GM21367 (cell line): Measurements from ENCODE around the gene LMBRD1.
"Not testable (repeated sequence)": the region's sequence is repeated elsewhere in the genome, so short reads cannot be mapped to it uniquely, and the experiment has no call there.

Experiments used
- ATAC-seq: cut with Tn5 transposase; IDR thresholded peaks from one replicate; pipeline ENCODE4 v1.9.1; 2021; ENCODE audit not compliant: unreplicated experiment

The LMBRD1 gene

DNA sequence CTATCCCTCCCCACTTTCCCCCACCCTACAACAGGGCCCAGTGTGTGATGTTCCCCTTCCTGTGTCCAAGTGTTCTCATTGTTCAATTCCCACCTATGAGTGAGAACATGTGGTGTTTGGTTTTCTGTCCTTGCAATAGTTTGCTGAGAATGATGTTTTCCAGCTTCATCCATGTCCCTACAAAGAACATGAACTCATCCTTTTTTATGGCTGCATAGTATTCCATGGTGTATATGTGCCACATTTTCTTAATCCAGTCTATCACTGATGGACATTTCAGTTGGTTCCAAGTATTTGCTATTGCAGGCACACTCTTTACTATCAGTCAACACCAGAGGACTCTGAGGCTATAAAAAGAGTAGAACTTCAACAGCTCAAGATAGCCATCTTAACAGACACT, 2.0 kb upstream of the LMBRD1 start:
- not testable (repeated sequence) for ATAC-seq

DNA sequence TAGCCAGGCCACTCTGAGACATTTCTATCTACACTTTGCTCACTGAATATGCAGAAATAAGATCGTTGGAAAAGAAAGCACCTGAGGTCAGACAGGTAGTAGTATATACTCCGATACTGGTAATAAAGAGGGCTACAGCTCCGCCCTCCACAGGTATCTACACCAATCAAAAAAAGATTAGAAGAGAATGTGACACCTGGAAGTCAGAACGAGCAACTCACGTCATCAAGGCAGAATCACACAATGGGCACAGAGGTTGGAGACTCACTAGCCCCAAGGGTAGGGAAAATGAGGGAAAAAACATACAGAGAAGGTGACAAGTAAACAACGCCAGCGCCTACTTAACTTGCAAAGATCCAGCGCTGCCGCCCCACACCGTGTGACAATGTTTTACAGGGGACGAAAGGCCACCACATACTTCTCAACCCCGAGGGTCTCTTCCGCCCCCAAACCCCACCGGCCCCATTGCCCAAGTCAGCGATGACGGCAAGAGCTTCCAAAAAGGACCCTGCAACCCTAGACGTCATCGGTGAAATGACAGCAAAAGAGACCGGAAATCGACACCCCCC, 653 bp downstream of the LMBRD1 start:
- ATAC-seq = peak; percentile 28

- peak; percentile 33 for ATAC-seq
These were observed 1.2 kb downstream of the LMBRD1 start for GRCh38 chr6:69795469-69796072.

DNA sequence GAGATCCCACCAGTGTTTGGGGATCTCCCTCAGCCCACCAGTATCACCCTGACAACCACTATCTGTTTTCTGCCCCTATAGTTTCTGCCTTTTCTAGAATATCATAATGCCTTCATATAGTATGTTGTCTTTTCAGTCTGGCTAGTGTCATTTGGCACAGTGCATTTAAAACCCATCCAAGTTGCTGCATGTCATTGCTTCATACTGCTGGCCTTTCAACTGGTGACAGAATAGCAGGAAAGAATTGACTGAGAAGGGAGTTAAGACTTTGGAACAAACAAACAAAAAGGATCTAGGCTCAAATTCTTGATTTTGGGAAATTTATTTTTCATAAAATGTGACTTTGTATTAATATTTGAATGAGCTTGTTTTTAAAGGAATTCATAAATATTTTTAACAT, 4.5 kb downstream of the LMBRD1 start:
- ATAC-seq = no peak

DNA sequence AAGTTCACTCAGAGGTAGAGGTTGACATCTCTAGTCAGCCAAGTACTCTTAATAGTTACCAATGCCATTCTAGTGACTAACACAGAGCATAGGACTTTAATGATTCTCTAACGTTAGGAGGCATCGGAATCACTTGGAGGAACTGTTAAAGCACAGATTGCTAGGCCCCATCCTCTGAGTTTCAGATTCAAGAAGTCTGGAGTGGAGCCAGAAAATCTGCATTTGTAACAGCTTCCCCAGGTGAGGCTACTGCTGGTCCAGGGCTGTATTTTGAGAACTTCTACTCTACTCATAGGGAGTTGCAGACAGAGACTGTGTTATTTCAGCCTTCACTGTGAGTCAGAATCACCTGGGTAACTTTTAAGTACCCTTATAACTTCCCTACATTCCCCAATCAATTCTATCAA, 5.7 kb downstream of the LMBRD1 start:
- ATAC-seq = peak; percentile 24

DNA sequence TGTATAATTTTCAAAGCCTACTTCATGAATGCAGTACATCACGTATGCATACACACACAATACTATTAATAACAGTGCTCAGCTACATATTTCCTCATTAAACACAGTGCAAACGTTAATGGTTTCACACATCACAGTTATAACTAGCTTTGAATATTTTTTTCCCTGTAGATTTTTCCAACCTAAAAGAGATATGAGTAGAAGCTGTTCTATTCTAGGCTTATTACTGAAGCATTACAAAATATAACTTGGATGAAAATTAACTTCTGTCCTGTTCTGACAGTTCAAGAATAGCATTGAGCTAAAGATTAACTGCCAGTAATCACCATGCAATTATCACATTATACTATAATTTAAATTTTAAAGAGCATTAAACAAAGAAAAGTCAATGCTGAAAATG, 6.2 kb downstream of the LMBRD1 start:
- ATAC-seq = peak; percentile 6

GRCh38 chr6:69789578-69789977, 7.2 kb downstream of the LMBRD1 start:
- ATAC-seq = no peak

DNA sequence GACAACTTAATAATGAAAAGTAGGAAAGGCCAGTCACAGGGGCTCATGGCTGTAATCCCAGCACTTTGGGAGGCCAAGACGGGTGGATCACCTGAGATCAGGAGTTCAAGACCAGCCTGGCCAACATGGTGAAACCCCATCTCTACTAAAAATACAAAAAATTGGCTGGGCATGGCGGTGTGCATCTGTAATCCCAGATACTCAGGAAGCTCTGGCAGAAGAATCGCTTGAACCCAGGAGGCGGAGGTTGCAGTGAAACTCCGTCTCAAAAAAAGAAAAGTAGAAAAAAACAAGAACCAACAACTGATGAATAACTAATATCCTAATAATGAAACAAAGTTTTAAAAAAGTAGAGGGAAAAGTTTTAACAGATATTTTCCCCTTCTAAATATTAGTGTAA, 9.4 kb downstream of the LMBRD1 start:
- ATAC-seq = not testable (repeated sequence)

DNA sequence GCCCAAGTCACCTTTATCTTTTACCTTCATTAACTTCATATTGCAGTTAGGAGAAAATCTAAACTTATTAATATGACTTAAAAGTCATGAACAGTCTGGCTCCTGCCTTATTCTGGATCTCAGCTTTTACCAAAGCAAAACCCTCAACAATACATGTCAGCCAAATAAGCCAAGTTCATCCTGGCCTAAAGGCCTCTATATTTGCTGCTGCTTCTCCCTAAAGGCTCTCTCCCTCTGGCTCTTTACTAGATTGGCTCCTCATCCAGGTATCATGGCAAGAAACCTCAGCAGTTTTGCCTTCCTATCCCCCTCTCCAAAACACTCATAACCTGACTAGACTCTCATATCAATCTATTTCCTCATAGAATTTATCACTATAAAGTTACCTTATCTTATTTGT, 11.1 kb downstream of the LMBRD1 start:
- ATAC-seq = no peak

DNA sequence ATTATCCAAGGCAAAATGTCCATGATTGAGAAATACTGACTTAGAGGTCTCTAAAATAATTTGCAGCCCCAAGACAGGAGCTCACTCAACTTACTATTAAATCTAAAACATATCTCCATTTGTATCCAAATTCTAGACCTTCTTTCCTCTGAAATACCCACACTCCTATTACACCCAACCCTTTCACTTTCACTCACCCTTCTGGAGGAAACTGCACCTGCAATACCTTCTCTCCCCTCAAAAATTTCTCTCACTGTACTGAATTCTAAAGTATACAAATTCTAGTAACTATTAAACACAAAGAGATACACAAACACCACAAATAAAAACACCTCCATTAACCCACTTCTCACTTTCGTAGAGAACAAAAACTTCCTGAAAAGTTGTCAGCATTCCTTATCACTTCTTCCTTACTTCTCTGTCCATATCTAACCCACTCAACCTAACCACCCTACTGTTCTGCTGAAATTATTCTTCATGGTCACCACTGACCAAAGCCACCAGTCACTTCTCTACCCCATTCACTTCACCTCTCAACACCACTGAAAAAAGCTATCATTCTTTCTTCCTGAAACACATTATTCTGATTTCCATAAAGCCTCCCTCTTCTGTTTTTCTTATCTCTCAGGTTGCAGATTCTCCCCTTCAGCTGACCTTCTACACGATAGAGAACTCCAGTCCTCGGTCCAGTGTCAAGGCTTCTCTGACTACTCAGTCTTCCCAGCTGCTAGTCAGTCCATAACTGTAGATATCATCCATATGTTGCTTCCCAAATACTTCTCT, 12.0 kb downstream of the LMBRD1 start:
- ATAC-seq = peak; percentile 62

DNA sequence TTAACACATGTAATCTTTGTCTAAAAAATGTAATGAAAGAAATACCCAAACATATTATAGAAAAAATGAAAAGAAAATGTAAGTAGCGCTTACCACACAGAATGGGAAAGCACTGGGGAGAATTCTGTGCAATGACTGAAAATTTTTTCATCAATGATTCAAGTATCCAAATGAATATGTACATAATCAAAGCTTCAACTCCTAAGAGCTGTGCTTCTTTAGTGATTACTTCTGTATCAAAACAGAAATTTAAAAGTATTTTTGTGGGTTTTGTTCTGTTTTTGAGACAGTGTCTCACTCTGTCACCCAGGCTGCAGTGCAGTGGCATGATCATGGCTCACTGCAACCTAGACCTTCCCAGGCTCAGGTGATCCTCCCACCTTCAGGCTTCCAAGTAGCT, 13.7 kb downstream of the LMBRD1 start:
- no peak for ATAC-seq

DNA sequence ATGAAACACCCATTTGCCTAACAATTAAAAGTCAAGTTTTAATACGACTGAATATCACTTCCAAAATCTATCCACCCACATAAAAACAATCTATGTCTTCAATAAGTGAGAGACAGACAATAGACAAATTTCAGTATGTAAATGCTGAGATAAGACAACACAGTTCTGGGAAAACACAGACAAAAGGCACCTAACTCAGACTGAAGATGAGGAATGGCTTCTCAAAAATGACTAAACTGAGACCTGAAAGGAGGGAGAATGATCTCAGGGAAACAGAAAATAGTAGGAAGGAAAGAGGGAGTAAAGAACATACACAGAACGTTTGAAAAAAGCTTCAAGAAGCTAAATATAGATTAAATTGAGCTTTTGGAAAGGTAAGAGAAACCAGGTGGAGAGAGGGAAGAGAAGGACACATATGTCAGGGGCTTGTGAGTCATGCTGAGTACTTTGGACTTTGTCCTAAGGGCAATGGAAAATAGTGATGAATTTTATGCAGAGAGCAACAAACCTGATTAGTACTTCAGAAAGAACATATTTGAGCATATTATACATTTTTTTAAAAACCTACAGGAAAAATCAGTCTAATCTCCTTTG, 16.1 kb downstream of the LMBRD1 start:
- no peak for ATAC-seq

DNA sequence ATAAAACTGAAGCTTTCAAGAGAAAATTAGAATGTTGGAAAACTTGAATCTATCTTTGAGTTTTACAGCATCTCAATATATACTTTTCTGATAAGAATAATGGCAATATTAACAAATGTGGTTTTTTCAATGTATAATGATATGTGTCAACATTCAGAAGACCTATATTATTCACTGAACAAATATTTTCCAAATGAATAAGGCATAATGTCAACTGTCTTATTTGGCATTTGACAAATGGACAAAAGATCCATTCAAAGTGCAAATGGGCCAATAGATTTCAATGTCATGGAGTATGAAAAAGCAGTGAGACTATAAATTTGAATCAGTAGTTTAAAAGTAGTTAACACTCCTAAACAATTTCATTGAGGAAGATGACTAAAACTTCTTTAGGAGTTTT, 20.9 kb downstream of the LMBRD1 start:
- ATAC-seq = no peak

DNA sequence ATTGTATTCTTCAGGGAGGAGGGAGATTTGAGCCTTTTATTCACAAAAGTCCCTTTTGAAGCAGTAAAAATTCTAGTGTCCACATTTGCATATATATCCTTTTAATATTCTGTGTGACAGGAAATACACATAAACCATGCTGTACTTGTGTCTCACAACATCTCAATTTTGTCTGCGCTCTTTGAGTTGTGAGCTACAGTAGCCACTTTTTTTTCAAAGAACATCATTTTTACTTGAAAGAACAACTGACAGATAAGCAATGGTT, 21.3 kb downstream of the LMBRD1 start:
- ATAC-seq = no peak

DNA sequence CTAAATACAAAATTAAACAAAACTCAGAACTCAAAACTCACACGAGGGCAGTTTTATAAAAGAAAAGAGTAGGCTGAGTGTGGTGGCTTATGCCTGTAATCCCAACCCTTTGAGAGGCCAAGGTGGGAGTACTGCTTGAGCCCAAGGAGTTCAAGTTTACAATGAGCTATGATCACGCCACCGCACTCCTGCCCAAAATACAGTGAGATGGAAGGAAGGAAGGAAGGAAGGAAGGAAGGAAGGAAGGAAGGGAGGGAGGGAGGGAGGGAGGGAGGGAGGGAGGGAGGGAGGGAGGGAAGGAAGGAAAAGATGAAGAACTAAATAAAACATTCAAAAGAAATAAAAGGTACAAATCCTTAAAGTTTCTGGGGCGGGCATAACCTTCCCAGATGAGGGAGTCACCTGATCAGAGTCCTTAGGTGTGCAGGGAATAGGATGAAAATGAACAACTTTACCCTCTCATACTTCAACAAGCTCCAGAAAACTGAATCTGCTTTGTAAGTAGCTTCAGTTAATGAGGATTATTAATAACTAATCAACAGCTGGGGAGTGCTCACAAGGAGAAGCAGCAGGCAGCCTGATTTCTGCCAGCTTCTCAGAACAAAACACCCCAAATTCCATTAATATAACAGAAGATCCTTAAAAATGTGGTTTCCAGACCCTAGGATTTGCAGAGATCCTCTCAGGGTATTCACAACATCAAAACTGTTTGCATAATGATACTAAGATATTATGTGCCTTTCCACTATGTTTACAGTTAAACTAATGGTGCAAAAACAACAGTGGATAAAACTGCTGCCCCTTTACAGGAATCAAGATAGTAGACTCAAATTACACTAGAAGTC, 21.8 kb downstream of the LMBRD1 start:
- no peak for ATAC-seq

DNA sequence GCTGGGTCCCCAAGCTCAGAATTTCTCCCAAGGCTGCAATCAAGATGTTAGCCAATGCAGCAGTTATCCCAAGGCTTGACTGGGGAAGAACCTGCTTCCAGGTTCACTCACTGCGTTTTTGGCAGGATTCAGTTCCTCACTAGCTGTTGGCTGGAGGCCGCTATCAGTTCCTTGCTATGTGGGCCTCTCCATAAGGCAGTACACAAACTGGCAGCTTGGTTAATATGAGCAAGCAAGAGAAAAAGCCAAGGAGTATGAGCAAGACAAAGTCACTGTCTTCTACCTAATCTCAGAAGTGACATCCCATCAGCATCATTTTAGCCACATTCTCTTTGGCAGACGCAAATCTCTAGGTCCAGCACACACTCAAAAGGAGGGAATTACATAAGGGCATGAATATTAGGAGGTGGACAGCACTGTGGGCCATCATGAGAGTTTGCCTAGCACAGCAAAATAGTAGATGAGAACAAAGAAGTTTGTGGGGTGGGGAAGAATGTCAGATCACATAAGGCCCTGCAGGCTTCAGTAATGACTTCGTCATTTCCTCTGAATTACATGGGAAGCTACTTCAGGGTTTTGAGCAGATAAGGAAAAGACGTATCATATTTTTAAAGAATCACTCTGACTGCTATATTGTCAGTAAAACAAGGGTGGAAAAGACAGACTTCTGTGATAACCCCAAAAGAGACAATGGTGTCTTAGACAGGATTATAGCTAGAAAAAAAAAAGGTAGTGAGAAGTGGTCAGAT, 25.5 kb downstream of the LMBRD1 start:
- no peak for ATAC-seq

DNA sequence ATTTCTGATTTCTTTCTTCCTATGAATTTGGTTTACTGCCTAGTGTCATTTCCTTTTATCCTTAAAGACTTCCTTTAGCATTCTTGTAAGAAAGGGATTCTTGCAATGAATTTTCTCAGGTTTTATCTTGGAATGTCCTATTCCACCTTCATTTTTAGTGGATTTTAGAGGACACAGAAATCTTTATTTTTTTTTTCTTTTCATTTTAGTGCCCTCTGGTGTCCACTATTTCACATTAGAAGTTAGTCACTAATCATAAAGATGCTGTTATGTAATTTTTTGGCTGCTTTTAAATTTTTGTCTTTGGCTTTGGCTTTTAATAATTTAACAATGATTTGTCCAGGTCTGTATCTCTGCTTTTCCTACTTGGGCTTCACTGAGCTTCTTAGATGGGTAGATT, 28.1 kb downstream of the LMBRD1 start:
- ATAC-seq = no peak

DNA sequence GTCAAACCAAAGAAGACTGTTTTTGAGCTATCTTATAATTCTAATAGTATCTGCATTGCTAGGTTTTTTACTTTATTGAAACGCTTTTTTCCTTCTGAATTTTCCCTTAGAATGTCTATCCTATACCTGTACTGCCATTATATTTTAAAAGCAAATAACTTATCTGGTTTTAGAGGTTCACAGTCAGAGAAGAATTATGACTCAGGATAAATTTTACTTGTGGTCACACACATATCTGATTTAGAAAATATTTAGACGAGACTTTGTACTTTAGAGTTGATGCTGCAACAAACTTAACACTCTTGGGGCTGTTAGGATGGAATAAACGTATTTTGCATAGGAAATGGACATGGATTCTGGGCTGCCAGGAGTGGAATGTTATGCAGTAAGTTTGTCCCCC, 33.0 kb downstream of the LMBRD1 start:
- ATAC-seq = no peak

- ATAC-seq = no peak
These were observed 35.0 kb downstream of the LMBRD1 start for GRCh38 chr6:69761853-69762252.

- ATAC-seq = no peak
These were observed 38.6 kb downstream of the LMBRD1 start for GRCh38 chr6:69758214-69758613.

- ATAC-seq = no peak
These were observed 39.9 kb downstream of the LMBRD1 start for GRCh38 chr6:69756907-69757306.
